Testis (tissue), 3 donors: ENCODE measurements around the gene RHO. TPM values are rescaled to one million over a fixed set of nuclear protein-coding genes. Genes with fewer than 3 reads are reported as not detected.

ENCODE experiments used
- DNase-seq: peaks from one replicate; pipeline ENCODE4 v3.0.0-alpha.2; 2019
- H3K27ac ChIP-seq, 2 donors: fragments of 200-600 bp; sonication (generic); one replicate each; pipeline ENCODE4 v1.5.1; 2019
- H3K27me3 ChIP-seq: fragments of 200-600 bp; sonication (generic); one replicate; pipeline ENCODE4 v1.5.1; 2019
- H3K36me3 ChIP-seq: fragments of 200-600 bp; sonication (generic); one replicate; pipeline ENCODE4 v1.5.1; 2017; ENCODE audit warnings: low read depth; ENCODE audit errors: missing control alignments
- H3K4me1 ChIP-seq: fragments of 200-600 bp; sonication (generic); one replicate; pipeline ENCODE4 v1.5.1; 2019
- H3K4me3 ChIP-seq, 2 donors: fragments of 200-600 bp; sonication (generic); one replicate each; pipeline ENCODE4 v1.5.1; 2017 to 2019
- H3K9me3 ChIP-seq: fragments of 200-600 bp; sonication (generic); one replicate; pipeline ENCODE4 v1.5.1; 2017
- POLR2A ChIP-seq: fragments of 450-650 bp; IDR thresholded peaks from one replicate; pipeline ENCODE4 v1.6.1; 2017; ENCODE audit warnings: antibody characterized with exemption, mild to moderate bottlenecking, moderate library complexity
- WGBS, 2 donors: methylation state at CpG; one replicate each; pipeline ENCODE4 v1.1.5; 2018; 5-methylcytosine and 5-hydroxymethylcytosine counted together
- intact Hi-C: fragments of 100-400 bp; cut with DNase I; formaldehyde crosslinking; loops from one replicate; pipeline ENCODE4 v1.15.1; 2023; ENCODE audit warnings: low total_unique reads
- polyA plus RNA-seq: library from polyadenylated mRNA; stranded (reverse); fragments of 350-450 nt; fragmentation: Illumina TruSeq; extraction: RNeasy Lipid Tissue Mini Kit (QIAGEN cat#74804); gene quantifications from one replicate; pipeline ENCODE4 v1.2.3, GENCODE V29; 2014; ENCODE audit warnings: low read depth, low replicate concordance; ENCODE audit not compliant: insufficient read depth
- total RNA-seq, 2 donors: library from RNA; depleted of rRNA; stranded (reverse); fragments of >200 nt; gene quantifications; one replicate each; pipeline ENCODE4 v1.2.3, GENCODE V29; 2016
- TF ChIP-seq, protein P1 (sequence below), 3 experiments: fragments of 450-650 bp in 2 of 3; fragments of 200-600 bp in 1 of 3; sonication (generic) in 1 of 3; IDR thresholded peaks; one replicate each; pipeline ENCODE4 v1.5.1; 2016 to 2019; ENCODE audit warnings: antibody characterized with exemption in 3 of 3, mild to moderate bottlenecking in 2 of 3, moderate library complexity in 1 of 3

RHO gene
- total and polyA plus RNA-seq, 3 donors from 2014 or later: 0.25 TPM; not detected in 2

- TF ChIP-seq, protein P1, sequence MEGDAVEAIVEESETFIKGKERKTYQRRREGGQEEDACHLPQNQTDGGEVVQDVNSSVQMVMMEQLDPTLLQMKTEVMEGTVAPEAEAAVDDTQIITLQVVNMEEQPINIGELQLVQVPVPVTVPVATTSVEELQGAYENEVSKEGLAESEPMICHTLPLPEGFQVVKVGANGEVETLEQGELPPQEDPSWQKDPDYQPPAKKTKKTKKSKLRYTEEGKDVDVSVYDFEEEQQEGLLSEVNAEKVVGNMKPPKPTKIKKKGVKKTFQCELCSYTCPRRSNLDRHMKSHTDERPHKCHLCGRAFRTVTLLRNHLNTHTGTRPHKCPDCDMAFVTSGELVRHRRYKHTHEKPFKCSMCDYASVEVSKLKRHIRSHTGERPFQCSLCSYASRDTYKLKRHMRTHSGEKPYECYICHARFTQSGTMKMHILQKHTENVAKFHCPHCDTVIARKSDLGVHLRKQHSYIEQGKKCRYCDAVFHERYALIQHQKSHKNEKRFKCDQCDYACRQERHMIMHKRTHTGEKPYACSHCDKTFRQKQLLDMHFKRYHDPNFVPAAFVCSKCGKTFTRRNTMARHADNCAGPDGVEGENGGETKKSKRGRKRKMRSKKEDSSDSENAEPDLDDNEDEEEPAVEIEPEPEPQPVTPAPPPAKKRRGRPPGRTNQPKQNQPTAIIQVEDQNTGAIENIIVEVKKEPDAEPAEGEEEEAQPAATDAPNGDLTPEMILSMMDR (IDR thresholded peaks at IDR 0.05): no peak
- TF ChIP-seq POLR2A: no peak
- H3K9me3 ChIP-seq: no peaks in the 10 kb centered on the region
- no peaks in the 10 kb centered on the region for H3K36me3 ChIP-seq
- no peak overlapping the region for H3K27ac ChIP-seq
- intact Hi-C loops: no loop called here
- H3K27me3 ChIP-seq: no peaks in the 10 kb centered on the region
- H3K4me1 ChIP-seq: peaks cover 18% of the 10 kb centered on the region
- H3K4me3 ChIP-seq: no peak overlapping the region
- DNase-seq: no peak
- 90 to 91% methylated on average over 9 of the region's 9 CpGs for WGBS, 2 donors
Observed at GRCh38 chr3:129583289-129583688, 54.9 kb downstream of the RHO start.

- intact Hi-C loops: no loop called here
- no peak for DNase-seq
- H3K27ac ChIP-seq: no peak overlapping the region
- H3K4me1 ChIP-seq: peaks cover 24% of the 10 kb centered on the region
- TF ChIP-seq, protein P1 (IDR thresholded peaks at IDR 0.05): no peak
- no peak for TF ChIP-seq POLR2A
- WGBS, 2 donors: 81 to 93% methylated on average over 3 of the region's 3 CpGs
- no peaks in the 10 kb centered on the region for H3K9me3 ChIP-seq
- H3K27me3 ChIP-seq: no peaks in the 10 kb centered on the region
- no peak overlapping the region for H3K4me3 ChIP-seq
- no peaks in the 10 kb centered on the region for H3K36me3 ChIP-seq
Observed at GRCh38 chr3:129584631-129585030, 56.2 kb downstream of the RHO start.

Other genes starting within 250 kb of the RHO start
- 10 to 100 TPM; 37.8 to 41.6 TPM for gene HMCES, start 249.8 kb upstream of the RHO start, total RNA-seq
- gene HMCES, start 249.8 kb upstream of the RHO start, polyA plus RNA-seq: 81.5 TPM
- 10 to 100 TPM in 1 of 2 donors, 1 to 10 TPM in 1; 7.3 to 13.7 TPM for gene EFCAB12, start 100.0 kb upstream of the RHO start, total RNA-seq
- gene EFCAB12, start 100.0 kb upstream of the RHO start, polyA plus RNA-seq: 16.0 TPM
- gene MBD4, start 88.7 kb upstream of the RHO start, total RNA-seq: 10 to 100 TPM; 26.0 to 27.6 TPM
- gene MBD4, start 88.7 kb upstream of the RHO start, polyA plus RNA-seq: 30.3 TPM
- 100 to 1,000 TPM; 125 to 168 TPM for gene IFT122, start 88.4 kb upstream of the RHO start, total RNA-seq
- 218 TPM for gene IFT122, start 88.4 kb upstream of the RHO start, polyA plus RNA-seq
- 1 to 10 TPM; 4.2 to 4.8 TPM for gene H1-8, start 14.5 kb downstream of the RHO start, total RNA-seq
- 8.6 TPM for gene H1-8, start 14.5 kb downstream of the RHO start, polyA plus RNA-seq
- 10 to 100 TPM; 50.2 to 87.8 TPM for gene PLXND1, start 78.0 kb downstream of the RHO start, total RNA-seq
- 69.2 TPM for gene PLXND1, start 78.0 kb downstream of the RHO start, polyA plus RNA-seq